Loucy (cell line): ENCODE data around the gene NSUN2.

Source experiments
- EZH2phosphoT487 ChIP-seq: fragments of 200-600 bp; IDR thresholded peaks from 2 replicates; pipeline ENCODE4 v1.6.1; 2018; ENCODE audit warnings: antibody characterized with exemption, mild to moderate bottlenecking, moderate library complexity, borderline replicate concordance
- TF ChIP-seq, protein P1 (sequence below): fragments of 200-600 bp; sonication (generic); conservative IDR thresholded peaks from 2 replicates; pipeline ENCODE4 v1.5.1; 2014; ENCODE audit warnings: mild to moderate bottlenecking, antibody characterized with exemption, low read length

DNA sequence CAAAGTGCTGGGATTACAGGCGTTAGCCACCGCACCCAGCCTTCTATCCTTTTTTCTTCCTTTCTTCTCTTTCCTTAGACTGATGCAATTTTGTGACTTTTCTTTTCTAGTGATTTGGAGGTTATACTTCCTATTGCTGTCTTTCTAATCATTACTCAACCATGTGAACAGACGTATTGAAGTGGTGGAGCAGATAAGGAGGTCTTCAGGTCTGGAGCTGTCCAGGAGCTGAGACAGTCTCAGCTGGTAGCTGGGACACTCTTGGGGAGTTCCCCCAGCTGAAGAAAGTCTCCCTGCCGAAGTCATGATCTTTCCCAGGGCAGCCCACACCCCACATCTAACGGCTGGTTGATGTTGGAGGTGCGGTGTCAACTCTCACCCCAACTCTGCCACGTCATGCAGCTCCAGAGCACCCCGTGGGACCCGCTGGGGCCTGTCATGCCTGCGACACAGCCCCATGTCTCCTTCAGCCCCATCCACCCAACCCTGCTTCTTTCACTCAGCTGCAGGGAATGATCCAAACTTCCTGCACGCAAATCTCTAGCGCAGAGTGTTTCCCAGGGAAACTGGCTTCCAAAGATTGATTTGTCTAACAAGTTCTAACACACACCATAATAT, 41.1 kb downstream of the NSUN2 start:
- TF ChIP-seq EZH2phosphoT487 = no peak
- TF ChIP-seq, protein P1, sequence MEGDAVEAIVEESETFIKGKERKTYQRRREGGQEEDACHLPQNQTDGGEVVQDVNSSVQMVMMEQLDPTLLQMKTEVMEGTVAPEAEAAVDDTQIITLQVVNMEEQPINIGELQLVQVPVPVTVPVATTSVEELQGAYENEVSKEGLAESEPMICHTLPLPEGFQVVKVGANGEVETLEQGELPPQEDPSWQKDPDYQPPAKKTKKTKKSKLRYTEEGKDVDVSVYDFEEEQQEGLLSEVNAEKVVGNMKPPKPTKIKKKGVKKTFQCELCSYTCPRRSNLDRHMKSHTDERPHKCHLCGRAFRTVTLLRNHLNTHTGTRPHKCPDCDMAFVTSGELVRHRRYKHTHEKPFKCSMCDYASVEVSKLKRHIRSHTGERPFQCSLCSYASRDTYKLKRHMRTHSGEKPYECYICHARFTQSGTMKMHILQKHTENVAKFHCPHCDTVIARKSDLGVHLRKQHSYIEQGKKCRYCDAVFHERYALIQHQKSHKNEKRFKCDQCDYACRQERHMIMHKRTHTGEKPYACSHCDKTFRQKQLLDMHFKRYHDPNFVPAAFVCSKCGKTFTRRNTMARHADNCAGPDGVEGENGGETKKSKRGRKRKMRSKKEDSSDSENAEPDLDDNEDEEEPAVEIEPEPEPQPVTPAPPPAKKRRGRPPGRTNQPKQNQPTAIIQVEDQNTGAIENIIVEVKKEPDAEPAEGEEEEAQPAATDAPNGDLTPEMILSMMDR = no peak
